Adipocyte (in vitro differentiated cells): Measurements from ENCODE around the gene ECE1.
"Not testable (repeated sequence)": the region's sequence is repeated elsewhere in the genome, so short reads cannot be mapped to it uniquely, and the experiment has no call there.

Experiments
- DNase-seq: peaks from one replicate; pipeline ENCODE4 v3.0.0-alpha.2; 2015; ENCODE audit warnings: low read depth
- H3K27me3 ChIP-seq: replicated peaks from 2 replicates; pipeline ENCODE4 v1.7.0; 2013; ENCODE audit warnings: mild to moderate bottlenecking, low read length, moderate library complexity; ENCODE audit not compliant: control insufficient read depth, insufficient read depth
- H3K36me3 ChIP-seq: 2 replicates; pipeline ENCODE4 v1.7.0; 2013; ENCODE audit warnings: low read length, mild to moderate bottlenecking, moderate library complexity; ENCODE audit not compliant: control insufficient read depth, insufficient read depth, severe bottlenecking
- H3K4me1 ChIP-seq: 2 replicates; pipeline ENCODE4 v1.7.0; 2013; ENCODE audit warnings: mild to moderate bottlenecking, low read length, moderate library complexity; ENCODE audit not compliant: control insufficient read depth, insufficient read depth
- H3K4me3 ChIP-seq: 2 replicates; pipeline ENCODE4 v1.7.0; 2013; ENCODE audit warnings: mild to moderate bottlenecking, low read length, moderate library complexity
- H3K9ac ChIP-seq: 2 replicates; pipeline ENCODE4 v1.7.0; 2013; ENCODE audit warnings: mild to moderate bottlenecking, low read length, moderate library complexity
- H3K9me3 ChIP-seq: 2 replicates; pipeline ENCODE4 v1.7.0; 2013; ENCODE audit warnings: mild to moderate bottlenecking, low read length, moderate library complexity; ENCODE audit not compliant: control insufficient read depth

Gene ECE1

GRCh38 chr1:21284206-21285054, 5.8 kb downstream of the ECE1 start:
- no peak for DNase-seq

GRCh38 chr1:21283524-21283923, 6.7 kb downstream of the ECE1 start:
- peaks cover 16% of the 10 kb centered on the region for H3K36me3 ChIP-seq
- H3K4me3 ChIP-seq = no peak overlapping the region
- no peak for DNase-seq
- no peaks in the 10 kb centered on the region for H3K27me3 ChIP-seq
- H3K9ac ChIP-seq = no peak overlapping the region
- H3K9me3 ChIP-seq = no peaks in the 10 kb centered on the region
- peaks cover 24% of the 10 kb centered on the region for H3K4me1 ChIP-seq

More at GRCh38 chr1:21284206-21285054, 5.8 kb downstream of the ECE1 start:
- H3K4me3 ChIP-seq = no peak overlapping the region
- peaks cover 16% of the 10 kb centered on the region for H3K36me3 ChIP-seq
- peaks cover 24% of the 10 kb centered on the region for H3K4me1 ChIP-seq
- H3K9ac ChIP-seq = no peak overlapping the region
- no peaks in the 10 kb centered on the region for H3K9me3 ChIP-seq
- H3K27me3 ChIP-seq = no peaks in the 10 kb centered on the region

- Histone ChIP-seq H3K4me1 (peaks cover 33% of the 10 kb centered on the region), H3K36me3 (peaks cover 16% of the 10 kb centered on the region)
- not testable (repeated sequence) for DNase-seq, H3K27me3 ChIP-seq, H3K4me3 ChIP-seq, H3K9me3 ChIP-seq, H3K9ac ChIP-seq
Measured at GRCh38 chr1:21282020-21282419, 8.2 kb downstream of the ECE1 start.

- H3K27me3 ChIP-seq = no peaks in the 10 kb centered on the region
- H3K4me3 ChIP-seq = no peak overlapping the region
- no peak for DNase-seq
- peak overlapping the region; percentile 8 for H3K9ac ChIP-seq
- H3K9me3 ChIP-seq = no peaks in the 10 kb centered on the region
- peaks cover 15% of the 10 kb centered on the region for H3K36me3 ChIP-seq
- peaks cover 36% of the 10 kb centered on the region for H3K4me1 ChIP-seq
Measured at GRCh38 chr1:21280482-21280881, 9.8 kb downstream of the ECE1 start.

- DNase-seq = no peak
- no peaks in the 10 kb centered on the region for H3K9me3 ChIP-seq
Measured at GRCh38 chr1:21280011-21280471, 10.2 kb downstream of the ECE1 start.

GRCh38 chr1:21278860-21279845, 11.1 kb downstream of the ECE1 start:
- H3K9me3 ChIP-seq = no peaks in the 10 kb centered on the region
- peaks cover 22% of the 10 kb centered on the region for H3K36me3 ChIP-seq
- no peaks in the 10 kb centered on the region for H3K27me3 ChIP-seq
- no peak overlapping the region for H3K4me3 ChIP-seq
- no peak for DNase-seq
- peak overlapping the region; percentile 24 for H3K9ac ChIP-seq
- peaks cover 36% of the 10 kb centered on the region for H3K4me1 ChIP-seq

More at GRCh38 chr1:21280011-21280471, 10.2 kb downstream of the ECE1 start:
- Histone ChIP-seq H3K4me1 (peaks cover 36% of the 10 kb centered on the region), H3K4me3 (no peak overlapping the region), H3K36me3 (peaks cover 16% of the 10 kb centered on the region), H3K9ac (peak overlapping the region; percentile 8), H3K27me3 (no peaks in the 10 kb centered on the region)

GRCh38 chr1:21278208-21278859, 11.9 kb downstream of the ECE1 start:
- H3K9ac ChIP-seq = peak overlapping the region; percentile 24
- H3K36me3 ChIP-seq = peaks cover 15% of the 10 kb centered on the region
- DNase-seq = no peak
- H3K4me3 ChIP-seq = peak overlapping the region; percentile 51
- H3K27me3 ChIP-seq = no peaks in the 10 kb centered on the region
- no peaks in the 10 kb centered on the region for H3K9me3 ChIP-seq
- peaks cover 44% of the 10 kb centered on the region for H3K4me1 ChIP-seq

- DNase-seq = no peak
- Histone ChIP-seq H3K9ac (peak overlapping the region; percentile 13), H3K9me3 (no peaks in the 10 kb centered on the region), H3K27me3 (no peaks in the 10 kb centered on the region), H3K4me3 (no peak overlapping the region), H3K36me3 (peaks cover 21% of the 10 kb centered on the region), H3K4me1 (peaks cover 46% of the 10 kb centered on the region)
Measured at GRCh38 chr1:21277180-21277579, 13.1 kb downstream of the ECE1 start.

- Histone ChIP-seq H3K27me3 (no peaks in the 10 kb centered on the region), H3K9me3 (no peaks in the 10 kb centered on the region), H3K4me1 (peaks cover 18% of the 10 kb centered on the region), H3K9ac (no peak overlapping the region), H3K36me3 (peaks cover 63% of the 10 kb centered on the region), H3K4me3 (no peak overlapping the region)
- no peak for DNase-seq
Measured at GRCh38 chr1:21272540-21272939, 17.7 kb downstream of the ECE1 start.

- no peak overlapping the region for H3K9ac ChIP-seq
- peaks cover 10% of the 10 kb centered on the region for H3K4me1 ChIP-seq
- no peak overlapping the region for H3K4me3 ChIP-seq
- peaks cover 73% of the 10 kb centered on the region for H3K36me3 ChIP-seq
- H3K9me3 ChIP-seq = no peaks in the 10 kb centered on the region
- no peak for DNase-seq
- no peaks in the 10 kb centered on the region for H3K27me3 ChIP-seq
Measured at GRCh38 chr1:21271550-21271949, 18.7 kb downstream of the ECE1 start.
